H1 (cell line): ENCODE data around the gene CCDC171. TPM values are rescaled to one million over a fixed set of nuclear protein-coding genes. Genes with fewer than 3 reads are reported as not detected.

Experiments
- CTCF ChIA-PET: fragments of 300-600 bp; sonication (Branson Sonifier 250); formaldehyde crosslinking; loops from one replicate; lab custom pipeline; 2021; ENCODE audit not compliant: partially characterized antibody; lab: Charles Lee
- POLR2A ChIA-PET: fragments of 300-600 bp; sonication (Branson Sonifier 250); formaldehyde crosslinking; loops from one replicate; lab custom pipeline; 2021; ENCODE audit warnings: inconsistent platforms; ENCODE audit not compliant: partially characterized antibody; lab: Charles Lee
- DNase-seq, 2 experiments: peaks; one replicate each; pipeline versions ENCODE4 v3.0.0 to v3.0.0-alpha.2; 2010 to 2022; ENCODE audit warnings: low spot score in 2 of 2, low read depth in 1 of 2, mixed read lengths in 1 of 2
- FAIRE-seq: peaks from 2 replicates; lab custom pipeline; 2011; peaks lifted over from hg19 to GRCh38; lab: Jason Lieb, UNC
- H2AFZ ChIP-seq: 2 replicates; pipeline ENCODE4 v1.8.1; 2012; ENCODE audit warnings: low read length, inconsistent platforms
- H2AK5ac ChIP-seq: 2 replicates; pipeline ENCODE4 v1.6.1; 2013; ENCODE audit warnings: low read depth, low read length
- H2BK120ac ChIP-seq: replicated peaks from 2 replicates; pipeline ENCODE3; 2013; ENCODE audit warnings: low read depth, low read length, inconsistent platforms
- H2BK12ac ChIP-seq: 2 replicates; pipeline ENCODE4 v1.6.1; 2013; ENCODE audit warnings: low read depth, low read length
- H2BK15ac ChIP-seq: 2 replicates; pipeline ENCODE4 v1.6.1; 2013; ENCODE audit warnings: low read length
- H2BK20ac ChIP-seq: 2 replicates; pipeline ENCODE4 v1.6.1; 2013; ENCODE audit warnings: low read length
- H2BK5ac ChIP-seq: 2 replicates; pipeline ENCODE4 v1.6.1; 2013; ENCODE audit warnings: low read depth, low read length
- H3K14ac ChIP-seq: 2 replicates; pipeline ENCODE4 v1.6.1; 2013; ENCODE audit warnings: inconsistent platforms; ENCODE audit not compliant: insufficient read length
- H3K18ac ChIP-seq: 2 replicates; pipeline ENCODE4 v1.6.1; 2013; ENCODE audit warnings: low read length; ENCODE audit errors: extremely low read depth
- H3K23ac ChIP-seq: 2 replicates; pipeline ENCODE4 v1.6.1; 2013; ENCODE audit warnings: inconsistent platforms; ENCODE audit not compliant: insufficient read length
- H3K23me2 ChIP-seq: 2 replicates; pipeline ENCODE4 v1.6.1; 2013; ENCODE audit warnings: low read depth, low read length
- H3K27ac ChIP-seq: 2 replicates; pipeline ENCODE4 v1.6.1; 2011; ENCODE audit warnings: low read depth, low read length, inconsistent platforms
- H3K27me3 ChIP-seq, 4 experiments: replicated peaks in 1 of 4; 1 replicate in 1 of 4; 2 replicates in 3 of 4; pipeline versions ENCODE4 v1.6.1 to v1.8.1; 2011 to 2013; ENCODE audit warnings: low read length in 3 of 4, mild to moderate bottlenecking in 3 of 4, inconsistent platforms in 2 of 4, mixed read lengths in 2 of 4, moderate library complexity in 1 of 4; ENCODE audit not compliant: control insufficient read depth in 3 of 4, insufficient read depth in 3 of 4; ENCODE audit errors: extremely low read depth in 1 of 4
- H3K36me3 ChIP-seq, 4 experiments: 2 replicates each; pipeline versions ENCODE4 v1.6.1 to v1.8.1; 2011 to 2013; ENCODE audit warnings: mild to moderate bottlenecking in 4 of 4, low read length in 3 of 4, moderate library complexity in 2 of 4, control low read depth in 1 of 4, inconsistent platforms in 1 of 4; ENCODE audit not compliant: insufficient read depth in 4 of 4, control insufficient read depth in 2 of 4
- H3K4ac ChIP-seq: replicated peaks from 2 replicates; pipeline ENCODE3; 2013; ENCODE audit warnings: low read length, low read depth, mixed read lengths, inconsistent platforms; ENCODE audit not compliant: insufficient read length
- H3K4me1 ChIP-seq, 4 experiments: replicated peaks in 1 of 4; 1 replicate in 1 of 4; 2 replicates in 3 of 4; pipeline versions ENCODE4 v1.6.1 to v1.8.1; 2011 to 2013; ENCODE audit warnings: low read length in 3 of 4, inconsistent platforms in 2 of 4, mixed read lengths in 1 of 4; ENCODE audit not compliant: insufficient read depth in 4 of 4, control insufficient read depth in 3 of 4
- H3K4me2 ChIP-seq, 2 experiments: 2 replicates each; pipeline versions ENCODE4 v1.6.1 to v1.8.1; 2011 to 2013; ENCODE audit warnings: low read depth in 2 of 2, low read length in 2 of 2, control low read depth in 1 of 2, inconsistent platforms in 1 of 2, mild to moderate bottlenecking in 1 of 2; ENCODE audit not compliant: insufficient read depth in 1 of 2
- H3K4me3 ChIP-seq, 4 experiments: fragments of 200-600, 300-600 bp in 1 of 4; sonication (generic), shearing (Covaris generic), sonication (Bioruptor Twin) in 1 of 4; 2 replicates each; pipeline versions ENCODE4 v1.5.1 to v1.8.1; 2011 to 2016; ENCODE audit warnings: low read length in 4 of 4, low read depth in 3 of 4, control low read depth in 2 of 4, inconsistent platforms in 2 of 4, mild to moderate bottlenecking in 2 of 4, mixed read lengths in 1 of 4, moderate library complexity in 1 of 4; ENCODE audit not compliant: insufficient read depth in 2 of 4; ENCODE audit errors: extremely low read depth in 1 of 4
- H3K56ac ChIP-seq: replicated peaks from 2 replicates; pipeline ENCODE3; 2013; ENCODE audit warnings: low read depth, mild to moderate bottlenecking, mixed read lengths, low read length, inconsistent platforms; ENCODE audit not compliant: insufficient read length
- H3K79me1 ChIP-seq: 2 replicates; pipeline ENCODE4 v1.6.1; 2013; ENCODE audit warnings: low read depth, low read length, control low read depth
- H3K79me2 ChIP-seq, 2 experiments: 2 replicates each; pipeline versions ENCODE4 v1.6.1 to v1.8.1; 2012 to 2013; ENCODE audit warnings: low read length in 2 of 2, mild to moderate bottlenecking in 2 of 2, inconsistent platforms in 1 of 2; ENCODE audit not compliant: insufficient read depth in 2 of 2, control insufficient read depth in 1 of 2
- H3K9ac ChIP-seq, 4 experiments: replicated peaks in 1 of 4; 1 replicate in 1 of 4; 2 replicates in 3 of 4; pipeline versions ENCODE4 v1.6.1 to v1.8.1; 2011 to 2013; ENCODE audit warnings: low read depth in 3 of 4, low read length in 3 of 4, control low read depth in 2 of 4, mild to moderate bottlenecking in 2 of 4, moderate library complexity in 2 of 4, inconsistent platforms in 1 of 4; ENCODE audit errors: extremely low read depth in 1 of 4
- H3K9me3 ChIP-seq, 2 experiments: 2 replicates each; pipeline versions ENCODE4 v1.6.1 to v1.8.1; 2012 to 2013; ENCODE audit warnings: mild to moderate bottlenecking in 2 of 2, moderate library complexity in 2 of 2, control low read depth in 1 of 2, inconsistent platforms in 1 of 2, low read depth in 1 of 2, low read length in 1 of 2, mixed read lengths in 1 of 2; ENCODE audit not compliant: insufficient read depth in 2 of 2
- H4K20me1 ChIP-seq, 2 experiments: replicated peaks in 1 of 2; 2 replicates each; pipeline versions ENCODE3 to v1.8.1; 2011 to 2013; ENCODE audit warnings: inconsistent platforms in 2 of 2, low read length in 2 of 2, mild to moderate bottlenecking in 1 of 2; ENCODE audit not compliant: insufficient read depth in 2 of 2, control insufficient read depth in 1 of 2
- H4K5ac ChIP-seq: 2 replicates; pipeline ENCODE4 v1.6.1; 2013; ENCODE audit warnings: low read length, low read depth, mixed read lengths, inconsistent platforms; ENCODE audit not compliant: insufficient read length
- H4K8ac ChIP-seq: 2 replicates; pipeline ENCODE4 v1.8.0; 2013; ENCODE audit warnings: mild to moderate bottlenecking, moderate library complexity, low read length, inconsistent platforms; ENCODE audit not compliant: insufficient read depth; ENCODE audit errors: extremely low read depth
- H4K91ac ChIP-seq: replicated peaks from 2 replicates; pipeline ENCODE3; 2013; ENCODE audit warnings: low read length, mixed read lengths, inconsistent platforms; ENCODE audit not compliant: insufficient read length
- BACH1 ChIP-seq: IDR thresholded peaks from 2 replicates; pipeline ENCODE4 v1.6.1; 2012; ENCODE audit warnings: low read length, improper control_type of control experiment
- CTCF ChIP-seq, 3 experiments: IDR thresholded peaks; 1 replicate in 2 of 3; 2 replicates in 1 of 3; pipeline versions ENCODE4 v1.5.1 to v1.6.1; 2011; ENCODE audit warnings: low read length in 3 of 3, mild to moderate bottlenecking in 3 of 3, inconsistent platforms in 2 of 3, low read depth in 1 of 3, moderate library complexity in 1 of 3; ENCODE audit not compliant: insufficient read depth in 1 of 3; ENCODE audit errors: control extremely low read depth in 1 of 3
- MAFK ChIP-seq: IDR thresholded peaks from 2 replicates; pipeline ENCODE4 v1.6.1; 2012; ENCODE audit warnings: low read depth, mild to moderate bottlenecking, improper control_type of control experiment, low read length
- SIN3A ChIP-seq, 2 experiments: IDR thresholded peaks in 1 of 2; conservative IDR thresholded peaks in 1 of 2; 2 replicates each; pipeline ENCODE4 v1.6.1; 2011 to 2012; ENCODE audit warnings: low read length in 2 of 2, improper control_type of control experiment in 1 of 2, low read depth in 1 of 2, mild to moderate bottlenecking in 1 of 2
- TCF12 ChIP-seq: IDR thresholded peaks from 2 replicates; pipeline ENCODE4 v1.6.1; 2011; ENCODE audit warnings: low read depth, mild to moderate bottlenecking, low read length
- USF2 ChIP-seq: IDR thresholded peaks from 2 replicates; pipeline ENCODE4 v1.6.1; 2011; ENCODE audit warnings: low read length, improper control_type of control experiment
- WGBS, 2 experiments: shearing (Covaris generic) in 1 of 2; methylation state at CpG; one replicate each; pipeline versions ENCODE4 v1.1.6 to v1.1.7; 2013 to 2015; ENCODE audit warnings: low lambda C conversion rate in 2 of 2, mixed read lengths in 2 of 2, inconsistent platforms in 1 of 2, low coverage in 1 of 2, missing lambda C conversion rate in 1 of 2; ENCODE audit not compliant: insufficient replicate concordance in 2 of 2, insufficient coverage in 1 of 2, insufficient read length in 1 of 2; ENCODE audit errors: extremely low coverage in 1 of 2, missing lambda C conversion rate in 1 of 2; 5-methylcytosine and 5-hydroxymethylcytosine counted together
- polyA plus RNA-seq, 7 experiments: library from polyadenylated mRNA; depleted of rRNA in 3 of 7; stranded (reverse) in 5 of 7; unstranded in 2 of 7; fragments of >200 nt in 5 of 7; fragments of 200-250 nt in 2 of 7; gene quantifications; 1 replicate in 5 of 7; 2 replicates in 1 of 7; 4 replicates in 1 of 7; pipeline versions ENCODE4 v1.2.1 to v1.2.3, GENCODE V29; 2011 to 2013; ENCODE audit warnings: missing spikeins in 2 of 7, mixed read lengths in 2 of 7
- total RNA-seq: library from RNA; stranded (reverse); fragmentation: NEBNext Ultra II Directional; extraction: Animal tissue kit (Norgen Biotek cat#: 25700); gene quantifications from 2 replicates; pipeline ENCODE4 v1.2.1, GENCODE V29; 2021

CCDC171 gene
- total and polyA plus RNA-seq, 2 of the 8 experiments (the other 6 are each of a cell fraction or from before 2014, with no cell fraction given) = 0.83 to 2.3 TPM

GRCh38 chr9:15722888-15723287, 170.0 kb downstream of the CCDC171 start:
- Histone ChIP-seq H3K23me2 (no peaks in the 10 kb centered on the region), H4K8ac (no peak overlapping the region), H3K56ac (no peak overlapping the region), H2BK20ac (no peak overlapping the region), H3K4me1 (peaks cover 0 to 3% (median 2%) of the 10 kb centered on the region in 4 experiments; a peak in 3 of 7 replicates), H3K79me2 (no peaks in the 10 kb centered on the region), H2BK5ac (no peak overlapping the region), H2BK120ac (no peak overlapping the region), H4K5ac (no peak overlapping the region), H3K36me3 (no peaks in the 10 kb centered on the region), H3K14ac (no peak overlapping the region), H4K91ac (no peak overlapping the region), H3K4me2 (peak overlapping the region in 1 of 2 experiments; percentile 20; a peak in 2 of 4 replicates), H3K27ac (no peak overlapping the region), H3K27me3 (no peaks in the 10 kb centered on the region), H3K23ac (no peak overlapping the region), H2AFZ (no peak overlapping the region; the same call in 1 of the 2 replicates), H4K20me1 (no peaks in the 10 kb centered on the region), H3K4me3 (no peak overlapping the region), H3K4ac (no peak overlapping the region), H2BK12ac (no peak overlapping the region), H2BK15ac (no peak overlapping the region), H3K9me3 (no peaks in the 10 kb centered on the region; a peak in 1 of 4 replicates), H3K18ac (no peak overlapping the region), H3K9ac (no peak overlapping the region), H2AK5ac (no peak overlapping the region), H3K79me1 (no peaks in the 10 kb centered on the region)
- TF ChIP-seq BACH1 (peak; percentile 70), MAFK (peak; percentile 50; the same call in 1 of the 2 replicates), TCF12 (no peak), USF2 (peak; percentile 58), SIN3A (conservative IDR thresholded peaks at IDR 0.05 in 1 of 2, IDR thresholded peaks at IDR 0.05 in 1 of 2; ENCODE audit: low read depth in 1 of 2, low read length in 2 of 2) (peak in 1 of 2 experiments; percentile 56; a peak in 1 of 4 replicates), CTCF (IDR thresholded peaks at IDR 0.05; ENCODE audit: control extremely low read depth in 1 of 3, insufficient read depth in 1 of 3, low read depth in 1 of 3, low read length in 3 of 3) (no peak)
- CTCF ChIA-PET = no interaction called here
- 58% methylated on average over 5 of the region's 5 CpGs; no CpG with 5 or more reads in 1 of the 2 experiments for WGBS, 2 experiments
- POLR2A ChIA-PET = no interaction called here
- DNase-seq = no peak
- peak; percentile 63 for FAIRE-seq
